Measurements from ENCODE around the gene TCF7L2.
A peak's percentile ranks its signal among the peaks of the same experiment; 100 is the strongest.

TCF7L2 gene

DNA sequence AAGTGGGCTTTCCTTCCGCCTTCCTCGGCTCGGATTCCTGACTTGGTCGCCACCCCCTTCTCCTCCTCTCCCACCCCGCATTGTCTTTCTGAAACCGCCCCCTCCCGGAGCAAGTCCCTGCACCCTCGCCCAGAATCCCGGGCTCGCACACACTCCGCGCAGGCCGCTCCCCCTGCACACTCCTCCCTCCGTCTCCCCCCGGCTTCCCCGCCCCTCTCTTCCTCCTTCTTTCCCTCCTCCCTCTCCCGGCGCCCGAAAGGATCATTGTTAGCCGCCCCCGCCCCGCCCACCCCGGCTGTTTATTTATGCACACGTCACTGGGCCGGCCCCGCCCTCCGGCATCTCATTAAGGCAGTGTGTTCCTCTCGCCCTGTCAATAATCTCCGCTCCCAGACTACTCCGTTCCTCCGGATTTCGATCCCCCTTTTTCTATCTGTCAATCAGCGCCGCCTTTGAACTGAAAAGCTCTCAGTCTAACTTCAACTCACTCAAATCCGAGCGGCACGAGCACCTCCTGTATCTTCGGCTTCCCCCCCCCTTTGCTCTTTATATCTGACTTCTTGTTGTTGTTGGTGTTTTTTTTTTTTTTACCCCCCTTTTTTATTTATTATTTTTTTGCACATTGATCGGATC, at the start of gene TCF7L2:
Gene TCF7L2, plus strand, starts transcription at position 373 of the 633 bp plus-strand sequence. CDS start 510 bp downstream, outside the sequence.
- peak; percentile 94 for DNase-seq (ENCODE audit: low read depth, low spot score)
- peak within 1 kb of the TSS; percentile 75 for H3K4me3 ChIP-seq (ENCODE audit: insufficient read length, low read depth)
- H3K27me3 ChIP-seq (ENCODE audit: insufficient read depth, insufficient read length) = no peaks in the 10 kb centered on the region
- no peaks in the 10 kb centered on the region for H3K9me3 ChIP-seq (ENCODE audit: insufficient read depth, low read length)
- TF ChIP-seq YY1 (IDR thresholded peaks at IDR 0.05; ENCODE audit: insufficient read depth, insufficient read length) (no peak), SUZ12 (IDR thresholded peaks at IDR 0.05; ENCODE audit: extremely low read depth, insufficient read depth, insufficient read length) (no peak), ZNF274 (IDR thresholded peaks at IDR 0.05; ENCODE audit: low read depth, low read length) (no peak)
- H3K36me3 ChIP-seq (ENCODE audit: insufficient read depth, insufficient read length, low read length) = peaks cover 3% of the 10 kb centered on the region
- H3K9ac ChIP-seq (ENCODE audit: insufficient read length, low read depth) = peak within 1 kb of the TSS; percentile 86
- H3K4me1 ChIP-seq (ENCODE audit: insufficient read depth, insufficient read length) = no peaks in the 10 kb centered on the region

DNA sequence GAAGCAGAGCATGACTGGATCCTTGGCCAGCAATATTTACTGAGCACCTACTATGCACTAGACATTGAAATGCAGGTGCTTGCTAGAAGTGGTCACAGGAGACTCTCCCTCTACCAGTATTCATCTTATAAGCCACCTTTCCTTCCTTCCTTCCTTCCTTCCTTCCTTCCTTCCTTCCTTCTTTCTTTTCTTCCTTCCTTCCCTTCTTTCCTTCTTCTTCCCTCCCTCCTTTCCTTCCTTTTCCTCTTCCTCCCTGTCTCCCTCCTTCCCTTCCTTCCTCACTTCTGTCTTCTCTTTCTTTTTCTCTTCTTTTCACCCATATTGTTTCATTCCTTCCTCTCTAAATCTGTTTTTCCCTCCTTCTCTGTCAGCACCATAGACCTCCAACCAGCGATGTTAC, 47.3 kb upstream of the TCF7L2 start:
- no peaks in the 10 kb centered on the region for H3K36me3 ChIP-seq (ENCODE audit: insufficient read depth, insufficient read length, low read length)
- H3K4me1 ChIP-seq (ENCODE audit: insufficient read depth, insufficient read length) = no peaks in the 10 kb centered on the region
- no peak for DNase-seq (ENCODE audit: low read depth, low spot score)
- no peak for TF ChIP-seq ZNF274 (IDR thresholded peaks at IDR 0.05; ENCODE audit: low read depth, low read length)
- TF ChIP-seq YY1 (IDR thresholded peaks at IDR 0.05; ENCODE audit: insufficient read depth, insufficient read length) = no peak
- no peak for TF ChIP-seq SUZ12 (IDR thresholded peaks at IDR 0.05; ENCODE audit: extremely low read depth, insufficient read depth, insufficient read length)
- H3K4me3 ChIP-seq (ENCODE audit: insufficient read length, low read depth) = no peak overlapping the region
- no peak overlapping the region for H3K9ac ChIP-seq (ENCODE audit: insufficient read length, low read depth)
- H3K9me3 ChIP-seq (ENCODE audit: insufficient read depth, low read length) = no peaks in the 10 kb centered on the region
- peaks cover 8% of the 10 kb centered on the region for H3K27me3 ChIP-seq (ENCODE audit: insufficient read depth, insufficient read length)

DNA sequence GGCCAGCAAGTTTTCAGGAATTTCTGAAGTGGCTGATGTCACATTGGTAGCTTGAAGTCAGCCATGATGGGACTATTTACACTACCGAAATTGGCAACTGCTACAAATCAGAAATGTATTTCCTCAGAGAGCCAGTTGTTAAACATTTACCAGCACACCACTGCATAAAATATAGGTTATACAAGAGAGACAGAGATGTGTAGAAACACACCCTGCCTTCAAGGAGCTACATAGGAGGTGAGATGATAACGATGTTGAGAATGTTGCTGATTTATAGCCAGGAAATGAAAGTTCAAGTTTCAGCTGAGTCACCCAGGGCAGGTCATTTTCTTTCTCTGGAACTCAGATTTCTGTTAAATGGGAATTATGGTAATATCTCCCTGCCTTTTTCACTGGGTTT, 46.0 kb upstream of the TCF7L2 start:
- no peak overlapping the region for H3K4me3 ChIP-seq (ENCODE audit: insufficient read length, low read depth)
- TF ChIP-seq ZNF274 (IDR thresholded peaks at IDR 0.05; ENCODE audit: low read depth, low read length) (no peak), YY1 (IDR thresholded peaks at IDR 0.05; ENCODE audit: insufficient read depth, insufficient read length) (no peak), SUZ12 (IDR thresholded peaks at IDR 0.05; ENCODE audit: extremely low read depth, insufficient read depth, insufficient read length) (no peak)
- no peaks in the 10 kb centered on the region for H3K9me3 ChIP-seq (ENCODE audit: insufficient read depth, low read length)
- H3K9ac ChIP-seq (ENCODE audit: insufficient read length, low read depth) = no peak overlapping the region
- DNase-seq (ENCODE audit: low read depth, low spot score) = no peak
- peaks cover 8% of the 10 kb centered on the region for H3K27me3 ChIP-seq (ENCODE audit: insufficient read depth, insufficient read length)
- H3K36me3 ChIP-seq (ENCODE audit: insufficient read depth, insufficient read length, low read length) = no peaks in the 10 kb centered on the region
- H3K4me1 ChIP-seq (ENCODE audit: insufficient read depth, insufficient read length) = no peaks in the 10 kb centered on the region

DNA sequence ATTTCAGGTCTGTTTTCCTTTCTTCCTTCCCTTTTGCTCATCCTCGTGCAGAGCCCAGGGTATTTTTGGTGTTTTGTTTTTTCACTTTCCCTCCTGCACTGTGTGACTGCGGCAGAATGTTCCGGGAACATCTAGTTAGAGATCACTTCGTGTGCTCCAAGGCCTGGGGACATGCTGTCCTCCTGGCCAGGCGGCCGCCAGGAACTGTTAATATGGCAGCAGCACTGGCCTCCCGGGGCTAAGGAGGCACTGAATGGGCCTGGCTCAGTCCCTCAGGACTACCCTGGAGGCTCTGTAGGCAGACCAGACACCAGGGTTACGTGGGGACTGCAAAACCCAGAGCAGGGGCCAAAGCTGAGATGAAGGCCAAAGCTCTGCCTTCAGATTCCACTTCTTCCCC, 43.1 kb upstream of the TCF7L2 start:
- TF ChIP-seq ZNF274 (IDR thresholded peaks at IDR 0.05; ENCODE audit: low read depth, low read length) = no peak
- no peak for TF ChIP-seq SUZ12 (IDR thresholded peaks at IDR 0.05; ENCODE audit: extremely low read depth, insufficient read depth, insufficient read length)
- H3K9ac ChIP-seq (ENCODE audit: insufficient read length, low read depth) = no peak overlapping the region
- H3K4me1 ChIP-seq (ENCODE audit: insufficient read depth, insufficient read length) = no peaks in the 10 kb centered on the region
- H3K36me3 ChIP-seq (ENCODE audit: insufficient read depth, insufficient read length, low read length) = no peaks in the 10 kb centered on the region
- no peak for DNase-seq (ENCODE audit: low read depth, low spot score)
- H3K9me3 ChIP-seq (ENCODE audit: insufficient read depth, low read length) = no peaks in the 10 kb centered on the region
- no peak overlapping the region for H3K4me3 ChIP-seq (ENCODE audit: insufficient read length, low read depth)
- peaks cover 5% of the 10 kb centered on the region for H3K27me3 ChIP-seq (ENCODE audit: insufficient read depth, insufficient read length)

DNA sequence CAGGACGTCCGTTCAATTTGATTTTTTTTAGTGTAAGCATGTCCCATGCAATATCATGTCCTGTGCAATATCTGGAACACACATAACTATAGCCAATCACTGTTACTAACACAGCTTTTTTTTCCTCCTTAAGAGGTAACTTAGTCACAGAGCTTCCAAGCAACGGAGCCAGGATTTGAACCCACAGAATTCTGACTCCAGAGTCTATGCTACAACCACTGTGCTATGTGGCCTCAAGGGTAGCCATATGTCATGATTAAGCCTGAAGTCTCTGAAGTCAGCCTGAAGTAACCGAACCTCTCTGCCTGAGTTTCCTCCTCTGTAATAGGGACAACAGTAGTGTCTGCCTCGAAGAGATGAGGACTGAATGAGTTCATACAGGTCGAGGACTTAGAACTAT, 42.2 kb upstream of the TCF7L2 start:
- Histone ChIP-seq H3K9ac (ENCODE audit: insufficient read length, low read depth) (no peak overlapping the region), H3K27me3 (ENCODE audit: insufficient read depth, insufficient read length) (peaks cover 5% of the 10 kb centered on the region), H3K36me3 (ENCODE audit: insufficient read depth, insufficient read length, low read length) (no peaks in the 10 kb centered on the region), H3K4me1 (ENCODE audit: insufficient read depth, insufficient read length) (no peaks in the 10 kb centered on the region), H3K4me3 (ENCODE audit: insufficient read length, low read depth) (no peak overlapping the region), H3K9me3 (ENCODE audit: insufficient read depth, low read length) (no peaks in the 10 kb centered on the region)
- TF ChIP-seq ZNF274 (IDR thresholded peaks at IDR 0.05; ENCODE audit: low read depth, low read length) (no peak), SUZ12 (IDR thresholded peaks at IDR 0.05; ENCODE audit: extremely low read depth, insufficient read depth, insufficient read length) (no peak), YY1 (IDR thresholded peaks at IDR 0.05; ENCODE audit: insufficient read depth, insufficient read length) (no peak)
- DNase-seq (ENCODE audit: low read depth, low spot score) = no peak

DNA sequence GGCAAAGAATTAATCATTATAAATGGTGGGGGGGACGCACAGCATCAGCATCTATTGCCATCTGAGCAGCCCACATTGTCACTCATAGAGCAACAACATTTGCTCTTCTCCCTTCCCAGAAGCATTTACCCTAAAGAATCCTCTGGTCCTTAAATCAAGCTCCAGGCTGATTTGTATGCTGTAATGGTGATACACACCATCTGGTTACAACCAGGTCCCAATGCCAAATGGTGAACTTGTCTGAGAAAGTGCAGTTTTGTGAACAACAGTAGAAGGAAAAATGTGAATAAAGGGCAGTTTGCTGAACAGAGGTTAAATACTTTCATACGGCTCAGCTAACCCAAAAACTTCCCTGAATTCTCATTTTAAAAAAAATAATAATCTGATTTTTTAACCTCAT, 38.8 kb upstream of the TCF7L2 start:
- DNase-seq (ENCODE audit: low read depth, low spot score) = no peak
- Histone ChIP-seq H3K9me3 (ENCODE audit: insufficient read depth, low read length) (no peaks in the 10 kb centered on the region), H3K9ac (ENCODE audit: insufficient read length, low read depth) (no peak overlapping the region), H3K4me1 (ENCODE audit: insufficient read depth, insufficient read length) (no peaks in the 10 kb centered on the region), H3K36me3 (ENCODE audit: insufficient read depth, insufficient read length, low read length) (no peaks in the 10 kb centered on the region), H3K27me3 (ENCODE audit: insufficient read depth, insufficient read length) (peaks cover 25% of the 10 kb centered on the region), H3K4me3 (ENCODE audit: insufficient read length, low read depth) (no peak overlapping the region)
- no peak for TF ChIP-seq YY1 (IDR thresholded peaks at IDR 0.05; ENCODE audit: insufficient read depth, insufficient read length)
- TF ChIP-seq SUZ12 (IDR thresholded peaks at IDR 0.05; ENCODE audit: extremely low read depth, insufficient read depth, insufficient read length) = no peak
- no peak for TF ChIP-seq ZNF274 (IDR thresholded peaks at IDR 0.05; ENCODE audit: low read depth, low read length)

DNA sequence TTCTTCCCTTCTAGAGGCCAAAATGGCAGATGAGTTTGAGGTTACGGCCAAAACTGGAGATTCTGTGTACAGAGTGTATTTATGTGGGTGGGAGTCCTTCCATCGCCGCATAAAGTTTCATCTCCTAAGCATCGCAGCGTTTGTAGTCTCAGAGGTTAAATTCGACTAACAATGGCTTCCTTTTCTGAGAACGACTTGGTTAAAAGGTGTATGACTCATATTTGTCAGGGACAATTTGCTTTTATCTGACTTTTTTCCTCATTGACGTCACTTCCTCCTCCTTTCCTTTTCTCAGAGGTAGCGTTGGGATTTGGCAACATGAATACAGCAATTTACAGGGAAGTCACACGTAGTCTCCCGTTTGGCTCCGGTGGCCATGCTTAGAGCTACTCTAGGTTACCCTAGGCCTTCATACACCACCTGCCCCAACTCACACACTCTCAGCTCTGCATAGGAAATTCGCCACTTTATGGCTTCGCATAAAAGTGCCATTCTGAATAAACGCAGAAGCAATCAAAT, 37.6 kb upstream of the TCF7L2 start:
- Histone ChIP-seq H3K9ac (ENCODE audit: insufficient read length, low read depth) (no peak overlapping the region), H3K4me1 (ENCODE audit: insufficient read depth, insufficient read length) (no peaks in the 10 kb centered on the region), H3K9me3 (ENCODE audit: insufficient read depth, low read length) (no peaks in the 10 kb centered on the region), H3K36me3 (ENCODE audit: insufficient read depth, insufficient read length, low read length) (no peaks in the 10 kb centered on the region), H3K4me3 (ENCODE audit: insufficient read length, low read depth) (no peak overlapping the region), H3K27me3 (ENCODE audit: insufficient read depth, insufficient read length) (peaks cover 29% of the 10 kb centered on the region)
- TF ChIP-seq ZNF274 (IDR thresholded peaks at IDR 0.05; ENCODE audit: low read depth, low read length) = no peak
- TF ChIP-seq SUZ12 (IDR thresholded peaks at IDR 0.05; ENCODE audit: extremely low read depth, insufficient read depth, insufficient read length) = no peak
- TF ChIP-seq YY1 (IDR thresholded peaks at IDR 0.05; ENCODE audit: insufficient read depth, insufficient read length) = no peak
- no peak for DNase-seq (ENCODE audit: low read depth, low spot score)

All from NT2/D1 (cell line).